A549 (cell line): ENCODE results near the gene CEP97. TPM values are rescaled to one million over a fixed set of nuclear protein-coding genes. Genes with fewer than 3 reads are reported as not detected.
A peak's percentile ranks its signal among the peaks of the same experiment; 100 is the strongest.
"Not testable (repeated sequence)": the region's sequence is repeated elsewhere in the genome, so short reads cannot be mapped to it uniquely, and the experiment has no call there.

Experiments
- ATAC-seq, 2 experiments: fragments of 200-7000 bp in 1 of 2; fragments of >200 bp in 1 of 2; cut with Nextera tagmentation in 1 of 2; cut with Tn5 transposase in 1 of 2; 3 replicates each; pipeline versions ENCODE4 v1.8.0 to v1.9.1; 2018 to 2020; ENCODE audit warnings: mild to moderate bottlenecking in 1 of 2, moderate library complexity in 1 of 2
- CTCF ChIA-PET: fragments of 300-600 bp; sonication (Branson Sonifier 250); formaldehyde crosslinking; extraction: SDS; loops from one replicate; lab custom pipeline; 2021; ENCODE audit warnings: antibody characterized with exemption, inconsistent platforms; lab: Yijun Ruan, JAX
- POLR2A ChIA-PET: fragments of 350-600 bp; formaldehyde crosslinking; extraction: SDS; loops from one replicate; lab custom pipeline; 2021; ENCODE audit warnings: antibody characterized with exemption, inconsistent platforms; lab: Yijun Ruan, JAX
- DNase-seq, 2 experiments: peaks; one replicate each; pipeline versions ENCODE4 v3.0.0 to v3.0.0-alpha.2; 2011 to 2016; ENCODE audit warnings: low read depth in 1 of 2, low spot score in 1 of 2
- FAIRE-seq: peaks from 2 replicates; lab custom pipeline; 2011; peaks lifted over from hg19 to GRCh38; lab: Jason Lieb, UNC
- H3K27ac ChIP-seq, 2 experiments: fragments of >200 bp; sonication (Bioruptor Twin); formaldehyde crosslinking; 3 replicates each; pipeline ENCODE4 v1.5.1; 2016 to 2017
- H3K4me1 ChIP-seq: fragments of >200 bp; sonication (Bioruptor Twin); formaldehyde crosslinking; 3 replicates; pipeline ENCODE4 v1.6.1; 2016
- H3K4me2 ChIP-seq: fragments of >200 bp; sonication (Bioruptor Twin); formaldehyde crosslinking; 3 replicates; pipeline ENCODE4 v1.6.1; 2016
- H3K4me3 ChIP-seq: fragments of >200 bp; sonication (Bioruptor Twin); formaldehyde crosslinking; 3 replicates; pipeline ENCODE4 v1.5.1; 2016
- H3K9me3 ChIP-seq: fragments of >200 bp; sonication (Bioruptor Twin); formaldehyde crosslinking; 3 replicates; pipeline ENCODE4 v1.6.1; 2016
- BCL3 ChIP-seq: fragments of >200 bp; sonication (Bioruptor Twin); formaldehyde crosslinking; IDR thresholded peaks from 3 replicates; pipeline ENCODE4 v1.6.1; 2016
- CBX2 ChIP-seq: fragments of 200-600 bp; sonication (generic); IDR thresholded peaks from 2 replicates; pipeline ENCODE4 v1.6.1; 2016; ENCODE audit warnings: low read depth, mild to moderate bottlenecking, borderline replicate concordance
- CHD2 ChIP-seq: fragments of 150-350 bp; IDR thresholded peaks from 2 replicates; pipeline ENCODE4 v1.6.1; 2014; ENCODE audit warnings: low read length; ENCODE audit not compliant: partially characterized antibody
- FOSB ChIP-seq: fragments of 250-450 bp; sonication (Bioruptor Pico); IDR thresholded peaks from 2 replicates; pipeline ENCODE4 v1.5.0; 2020; ENCODE audit warnings: mild to moderate bottlenecking, moderate library complexity
- GATA3 ChIP-seq: IDR thresholded peaks from 2 replicates; pipeline ENCODE4 v1.6.1; 2012; ENCODE audit warnings: borderline replicate concordance
- HDAC2 ChIP-seq: fragments of 200-600 bp; sonication (generic); IDR thresholded peaks from 2 replicates; pipeline ENCODE4 v1.6.1; 2016
- HMGXB4 ChIP-seq: fragments of 250-450 bp; sonication (Bioruptor Pico); IDR thresholded peaks from 2 replicates; pipeline ENCODE4 v1.5.0; 2021; ENCODE audit warnings: mild to moderate bottlenecking, moderate library complexity, borderline replicate concordance
- JUNB ChIP-seq: fragments of >200 bp; sonication (Bioruptor Twin); formaldehyde crosslinking; IDR thresholded peaks from 2 replicates; pipeline ENCODE4 v1.6.1; 2016
- KDM1A ChIP-seq: fragments of 200-600 bp; sonication (generic); IDR thresholded peaks from 2 replicates; pipeline ENCODE4 v1.6.1; 2016; ENCODE audit warnings: low read depth, mild to moderate bottlenecking
- MAFK ChIP-seq: fragments of 450-650 bp; IDR thresholded peaks from 2 replicates; pipeline ENCODE4 v1.6.1; 2014; ENCODE audit not compliant: partially characterized antibody
- NFE2L2 ChIP-seq: fragments of 150-350 bp; conservative IDR thresholded peaks from 2 replicates; pipeline ENCODE4 v1.6.1; 2014; ENCODE audit warnings: low read length
- RAD21 ChIP-seq, 2 experiments: fragments of >200 bp in 1 of 2; sonication (Bioruptor Twin) in 1 of 2; formaldehyde crosslinking in 1 of 2; IDR thresholded peaks in 1 of 2; conservative IDR thresholded peaks in 1 of 2; 2 replicates in 1 of 2; 3 replicates in 1 of 2; pipeline ENCODE4 v1.6.1; 2012 to 2018; ENCODE audit warnings: inconsistent platforms in 1 of 2
- RARB ChIP-seq: fragments of 250-450 bp; sonication (Bioruptor Pico); IDR thresholded peaks from 2 replicates; pipeline ENCODE4 v1.8.0; 2021; ENCODE audit warnings: mild to moderate bottlenecking, moderate library complexity
- RCOR1 ChIP-seq: fragments of 150-350 bp; IDR thresholded peaks from 2 replicates; pipeline ENCODE4 v1.6.1; 2014; ENCODE audit warnings: antibody characterized with exemption, low read length, low read depth
- RFX5 ChIP-seq: fragments of 450-650 bp; IDR thresholded peaks from 2 replicates; pipeline ENCODE4 v1.7.1; 2014; ENCODE audit warnings: antibody characterized with exemption, mild to moderate bottlenecking, moderate library complexity
- SREBF2 ChIP-seq: fragments of 450-650 bp; IDR thresholded peaks from 2 replicates; pipeline ENCODE4 v1.6.1; 2014; ENCODE audit warnings: mild to moderate bottlenecking, moderate library complexity
- TP53 ChIP-seq: fragments of 250-450 bp; sonication (Bioruptor Pico); IDR thresholded peaks from 2 replicates; pipeline ENCODE4 v1.5.0; 2021; ENCODE audit warnings: mild to moderate bottlenecking, moderate library complexity
- USF2 ChIP-seq: fragments of 450-650 bp; IDR thresholded peaks from 2 replicates; pipeline ENCODE4 v1.6.1; 2014; ENCODE audit warnings: antibody characterized with exemption
- ZC3H11A ChIP-seq: fragments of 450-650 bp; IDR thresholded peaks from 2 replicates; pipeline ENCODE4 v1.6.1; 2014; ENCODE audit warnings: antibody characterized with exemption, mild to moderate bottlenecking
- WGBS: methylation state at CpG from one replicate; pipeline ENCODE4 v1.1.6; 2017; ENCODE audit errors: missing lambda C conversion rate; 5-methylcytosine and 5-hydroxymethylcytosine counted together
- polyA plus RNA-seq, 4 experiments: library from polyadenylated mRNA; depleted of rRNA in 3 of 4; stranded (reverse); fragments of >200 nt; fragmentation: RNase III in 1 of 4; extraction: RNeasy Plus Mini Kit Qiagen cat#74134 plus additional on column Dnase treatment in 1 of 4; gene quantifications; 2 replicates in 3 of 4; 3 replicates in 1 of 4; pipeline ENCODE4 v1.2.3, GENCODE V29; 2011 to 2017
- TF ChIP-seq, protein P1 (sequence below): IDR thresholded peaks from 2 replicates; pipeline ENCODE4 v1.6.1; 2012

Gene CEP97
- polyA plus RNA-seq, 2 of the 4 experiments (the other 2 are of a cell fraction): 4.0 to 5.1 TPM

- TF ChIP-seq RAD21 (conservative IDR thresholded peaks at IDR 0.05 in 1 of 2, IDR thresholded peaks at IDR 0.05 in 1 of 2): no peak
- no peak for TF ChIP-seq RCOR1
- POLR2A ChIA-PET: no interaction called here
- CTCF ChIA-PET: no interaction called here
Observed at GRCh38 chr3:101758224-101758623, 33.8 kb downstream of the CEP97 start.

GRCh38 chr3:101762041-101762646, 37.7 kb downstream of the CEP97 start:
- 84% methylated on average over 3 of the region's 3 CpGs for WGBS
- TF ChIP-seq SREBF2: no peak
- TF ChIP-seq RARB (CRISPR knock-in tag): no peak
- TF ChIP-seq RFX5: no peak
- no peak for TF ChIP-seq CHD2
- TF ChIP-seq BCL3: no peak
- TF ChIP-seq ZC3H11A: no peak
- TF ChIP-seq FOSB (CRISPR knock-in tag): no peak
- TF ChIP-seq JUNB: no peak
- no peak for TF ChIP-seq USF2
- TF ChIP-seq HMGXB4 (CRISPR knock-in tag): no peak
- TF ChIP-seq, protein P1, sequence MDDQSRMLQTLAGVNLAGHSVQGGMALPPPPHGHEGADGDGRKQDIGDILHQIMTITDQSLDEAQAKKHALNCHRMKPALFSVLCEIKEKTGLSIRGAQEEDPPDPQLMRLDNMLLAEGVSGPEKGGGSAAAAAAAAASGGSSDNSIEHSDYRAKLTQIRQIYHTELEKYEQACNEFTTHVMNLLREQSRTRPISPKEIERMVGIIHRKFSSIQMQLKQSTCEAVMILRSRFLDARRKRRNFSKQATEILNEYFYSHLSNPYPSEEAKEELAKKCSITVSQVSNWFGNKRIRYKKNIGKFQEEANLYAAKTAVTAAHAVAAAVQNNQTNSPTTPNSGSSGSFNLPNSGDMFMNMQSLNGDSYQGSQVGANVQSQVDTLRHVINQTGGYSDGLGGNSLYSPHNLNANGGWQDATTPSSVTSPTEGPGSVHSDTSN: no peak
- TF ChIP-seq CBX2: no peak
- no peak for TF ChIP-seq HDAC2
- TF ChIP-seq NFE2L2: no peak
- no peak for TF ChIP-seq KDM1A
- no peak for TF ChIP-seq GATA3
- TF ChIP-seq TP53 (CRISPR knock-in tag): no peak
- TF ChIP-seq MAFK: no peak
- ATAC-seq: no peak
- no peaks in the 10 kb centered on the region for H3K4me1 ChIP-seq
- H3K27ac ChIP-seq: no peak overlapping the region
- ChIA-PET POLR2A (no interaction called here), CTCF (interaction anchor here (0.5 kb wide), 1 partner anchor 59 kb away, joined by 3 read pairs; no protein-coding TSS in a partner anchor)
- H3K4me2 ChIP-seq: no peak overlapping the region
- no peak overlapping the region for H3K4me3 ChIP-seq
- no peaks in the 10 kb centered on the region for H3K9me3 ChIP-seq
- DNase-seq: no peak
- no peak for FAIRE-seq

More at GRCh38 chr3:101758224-101758623, 33.8 kb downstream of the CEP97 start:
- DNase-seq (no peak), ATAC-seq (no peak), FAIRE-seq (no peak)
- Histone ChIP-seq H3K4me1 (no peaks in the 10 kb centered on the region), H3K4me2 (no peak overlapping the region), H3K9me3 (no peaks in the 10 kb centered on the region), H3K27ac (no peak overlapping the region), H3K4me3 (no peak overlapping the region)
- 98% methylated on average over 6 of the region's 6 CpGs for WGBS

GRCh38 chr3:101777745-101778281, 53.4 kb downstream of the CEP97 start:
- ATAC-seq, H3K4me3 ChIP-seq, H3K9me3 ChIP-seq, CTCF ChIA-PET, H3K27ac ChIP-seq, H3K4me2 ChIP-seq, FAIRE-seq, POLR2A ChIA-PET: not testable (repeated sequence)
- DNase-seq: peak in 1 of 2 experiments; percentile 2
- WGBS: 84% methylated on average over 6 of the region's 6 CpGs
- H3K4me1 ChIP-seq: peaks cover 16% of the 10 kb centered on the region; the same call in 2 of the 3 replicates
